GM23248 (cell line): ENCODE data around the gene TWNK.

Source experiments
- EZH2 ChIP-seq: fragments of 200-600 bp; sonication (generic); IDR thresholded peaks from 2 replicates; pipeline ENCODE4 v1.6.1; 2018; ENCODE audit warnings: antibody characterized with exemption, mild to moderate bottlenecking; ENCODE audit not compliant: insufficient read depth, poor library complexity, severe bottlenecking
- EZH2phosphoT487 ChIP-seq: fragments of 200-600 bp; sonication (generic); IDR thresholded peaks from 2 replicates; pipeline ENCODE4 v1.6.1; 2018; ENCODE audit warnings: antibody characterized with exemption, moderate library complexity, mild to moderate bottlenecking, low read depth; ENCODE audit not compliant: insufficient read depth

DNA sequence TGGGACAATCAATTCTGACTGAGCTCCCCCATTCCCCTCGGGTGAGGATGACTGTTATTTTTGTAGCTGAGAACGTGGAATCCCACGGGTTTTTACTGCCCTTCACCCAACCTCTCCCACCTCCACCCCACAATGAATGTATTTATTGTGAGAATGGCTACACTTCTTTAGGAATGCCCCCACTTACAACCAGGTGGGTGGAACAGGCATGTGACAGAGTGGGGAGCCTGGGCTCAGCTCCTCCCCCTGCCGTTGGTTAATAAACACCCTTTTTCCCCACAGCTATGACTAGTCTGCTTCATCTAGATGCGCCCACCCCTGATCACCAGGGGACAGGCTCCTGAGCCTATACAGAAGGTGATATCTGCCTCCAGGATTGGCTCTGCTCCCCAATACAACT is 2.0 kb upstream of the TWNK start:
- TF ChIP-seq EZH2 (no peak), EZH2phosphoT487 (no peak)
